Breast epithelium (tissue), 4 donors: Measurements from ENCODE around the gene MPO. TPM values are rescaled to one million over a fixed set of nuclear protein-coding genes. Genes with fewer than 3 reads are reported as not detected.

Experiments
- DNase-seq, 2 donors: peaks; one replicate each; pipeline ENCODE4 v3.0.0-alpha.2; 2019; ENCODE audit warnings: low spot score in 2 of 2
- H3K27ac ChIP-seq, 2 donors: fragments of 200-600 bp; sonication (generic) in 1 of 2; one replicate each; pipeline ENCODE4 v1.5.1; 2016 to 2019; ENCODE audit warnings: mild to moderate bottlenecking in 1 of 2
- H3K27me3 ChIP-seq, 2 donors: fragments of 200-600 bp; sonication (generic) in 1 of 2; one replicate each; pipeline versions ENCODE4 v1.5.1 to v1.6.0; 2017 to 2019; ENCODE audit warnings: control low read depth in 1 of 2, mild to moderate bottlenecking in 1 of 2
- H3K36me3 ChIP-seq: fragments of 200-600 bp; one replicate; pipeline ENCODE4 v1.5.1; 2019
- H3K4me1 ChIP-seq, 2 donors: fragments of 200-600 bp; sonication (generic); one replicate each; pipeline ENCODE4 v1.5.1; 2016 to 2019; ENCODE audit warnings: control low read depth in 1 of 2
- H3K4me3 ChIP-seq, 3 donors: fragments of 200-600 bp; sonication (generic); 1 replicate in 2 of 3; 2 replicates in 1 of 3; pipeline ENCODE4 v1.5.1; 2016 to 2019; ENCODE audit warnings: mild to moderate bottlenecking in 3 of 3, moderate library complexity in 2 of 3
- H3K9me3 ChIP-seq, 2 donors: fragments of 200-600 bp; sonication (generic) in 1 of 2; one replicate each; pipeline ENCODE4 v1.5.1; 2016 to 2019; ENCODE audit warnings: control low read depth in 1 of 2
- CTCF ChIP-seq, 3 donors: fragments of 450-650 bp; IDR thresholded peaks; one replicate each; pipeline ENCODE4 v1.5.1; 2016 to 2017; ENCODE audit warnings: antibody characterized with exemption in 3 of 3, mild to moderate bottlenecking in 3 of 3, moderate library complexity in 3 of 3
- POLR2A ChIP-seq: fragments of 450-650 bp; IDR thresholded peaks from one replicate; pipeline ENCODE4 v1.6.1; 2016; ENCODE audit warnings: antibody characterized with exemption, mild to moderate bottlenecking, moderate library complexity
- POLR2AphosphoS5 ChIP-seq, 3 donors: sonication (generic); formaldehyde crosslinking; IDR thresholded peaks; one replicate each; pipeline ENCODE4 v1.6.1; 2017; ENCODE audit warnings: antibody characterized with exemption in 3 of 3
- intact Hi-C: fragments of 100-400 bp; cut with DNase I; formaldehyde crosslinking; loops from one replicate; pipeline ENCODE4 v1.15.1; 2023; ENCODE audit warnings: low total_unique reads
- total RNA-seq, 3 donors: library from RNA; depleted of rRNA; stranded (reverse); fragments of >200 nt; gene quantifications; one replicate each; pipeline ENCODE4 v1.1.0, GENCODE V29; 2016

Gene MPO
- total RNA-seq, 3 donors from 2014 or later, result 0.16 TPM; not detected in 2

DNA sequence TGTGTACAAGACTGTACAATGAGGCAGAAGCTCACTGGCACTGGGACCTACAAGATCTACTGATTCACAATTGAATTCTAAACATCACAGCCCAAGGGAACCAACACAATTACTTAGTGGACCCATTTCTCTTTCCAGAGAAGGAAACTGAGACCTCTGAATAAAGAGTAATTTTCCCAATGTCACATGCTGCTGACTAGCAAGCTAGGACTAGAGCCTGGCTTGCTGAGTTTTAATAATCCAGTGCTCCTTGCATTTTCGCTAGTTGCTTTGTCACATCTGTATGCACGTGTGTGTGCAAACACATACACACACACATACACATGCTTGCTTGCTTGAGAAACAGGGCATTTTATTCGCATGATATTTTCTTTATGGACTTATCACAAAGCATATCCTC, 46.2 kb downstream of the MPO start:
- no peak for DNase-seq
- Histone ChIP-seq H3K4me1 (no peaks in the 10 kb centered on the region), H3K36me3 (no peaks in the 10 kb centered on the region), H3K27me3 (no peaks in the 10 kb centered on the region), H3K4me3 (no peak overlapping the region), H3K27ac (no peak overlapping the region), H3K9me3 (no peaks in the 10 kb centered on the region)
- TF ChIP-seq POLR2AphosphoS5 (IDR thresholded peaks at IDR 0.05), result no peak
- no peak for TF ChIP-seq POLR2A
- no peak for TF ChIP-seq CTCF (IDR thresholded peaks at IDR 0.05)
- intact Hi-C loops, result no loop called here

DNA sequence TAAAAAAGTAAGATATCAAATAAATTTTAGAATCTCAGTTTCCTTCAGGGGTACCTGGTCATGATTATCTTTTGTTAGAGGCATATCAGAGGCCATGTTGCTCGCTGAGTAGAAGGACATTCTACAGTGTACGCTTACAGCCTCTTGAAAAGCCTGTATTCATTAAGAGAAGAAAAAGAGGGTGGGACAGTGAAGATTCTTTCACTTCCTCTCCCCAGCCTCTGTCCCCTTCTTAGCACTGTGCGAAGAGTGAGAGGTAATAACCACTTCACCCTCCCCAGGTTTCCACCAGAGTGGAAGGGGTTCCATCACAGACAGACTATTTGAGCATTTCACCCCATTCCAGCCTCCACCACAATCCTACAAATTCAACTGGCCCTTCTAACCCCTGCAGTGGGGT, 47.2 kb downstream of the MPO start:
- TF ChIP-seq POLR2A (no peak), CTCF (IDR thresholded peaks at IDR 0.05) (no peak), POLR2AphosphoS5 (IDR thresholded peaks at IDR 0.05) (no peak)
- no peaks in the 10 kb centered on the region for H3K36me3 ChIP-seq
- H3K4me1 ChIP-seq, result no peaks in the 10 kb centered on the region
- DNase-seq, result no peak
- no peaks in the 10 kb centered on the region for H3K27me3 ChIP-seq
- H3K9me3 ChIP-seq, result no peaks in the 10 kb centered on the region
- no peak overlapping the region for H3K4me3 ChIP-seq
- H3K27ac ChIP-seq, result no peak overlapping the region
- intact Hi-C loops, result no loop called here

- Histone ChIP-seq H3K9me3 (no peaks in the 10 kb centered on the region), H3K27me3 (no peaks in the 10 kb centered on the region), H3K27ac (no peak overlapping the region), H3K4me1 (no peaks in the 10 kb centered on the region), H3K36me3 (no peaks in the 10 kb centered on the region), H3K4me3 (no peak overlapping the region)
- intact Hi-C loops, result no loop called here
- no peak for DNase-seq
- TF ChIP-seq POLR2AphosphoS5 (IDR thresholded peaks at IDR 0.05), result no peak
- no peak for TF ChIP-seq POLR2A
- TF ChIP-seq CTCF (IDR thresholded peaks at IDR 0.05), result no peak
Observed at GRCh38 chr17:58232707-58233156, 48.0 kb downstream of the MPO start.

- Histone ChIP-seq H3K4me3 (no peak overlapping the region), H3K4me1 (no peaks in the 10 kb centered on the region), H3K9me3 (no peaks in the 10 kb centered on the region), H3K27ac (no peak overlapping the region), H3K27me3 (no peaks in the 10 kb centered on the region), H3K36me3 (no peaks in the 10 kb centered on the region)
- DNase-seq, result no peak
- intact Hi-C loops, result no loop called here
- TF ChIP-seq CTCF (IDR thresholded peaks at IDR 0.05) (no peak), POLR2AphosphoS5 (IDR thresholded peaks at IDR 0.05) (no peak), POLR2A (no peak)
Observed at GRCh38 chr17:58231641-58232040, 49.1 kb downstream of the MPO start.

DNA sequence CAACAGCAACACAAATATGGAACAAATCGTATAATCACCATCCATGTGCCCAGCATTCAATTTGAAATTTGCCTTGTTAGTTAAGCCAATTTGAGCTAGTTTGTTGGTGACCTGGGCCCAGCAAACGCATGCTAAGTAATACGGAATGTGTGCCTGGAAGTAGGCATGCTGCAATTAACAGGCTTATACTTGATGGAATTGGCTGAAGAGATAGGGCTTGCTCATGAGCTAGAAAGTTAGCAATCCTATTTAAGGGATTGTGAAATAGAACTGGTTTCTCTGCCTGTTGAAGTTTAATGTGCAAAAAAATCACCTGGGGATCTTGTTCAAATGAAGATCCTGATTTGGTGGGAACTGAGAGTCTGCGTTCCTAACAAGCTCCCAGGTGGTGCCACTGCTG, 50.9 kb downstream of the MPO start:
- no peak overlapping the region for H3K27ac ChIP-seq
- no peaks in the 10 kb centered on the region for H3K9me3 ChIP-seq
- TF ChIP-seq POLR2A, result no peak
- intact Hi-C loops, result no loop called here
- no peaks in the 10 kb centered on the region for H3K27me3 ChIP-seq
- H3K4me3 ChIP-seq, result no peak overlapping the region
- no peak for DNase-seq
- no peaks in the 10 kb centered on the region for H3K4me1 ChIP-seq
- H3K36me3 ChIP-seq, result no peaks in the 10 kb centered on the region

GRCh38 chr17:58229384-58229783, 51.4 kb downstream of the MPO start:
- no peaks in the 10 kb centered on the region for H3K4me1 ChIP-seq
- intact Hi-C loops, result no loop called here
- H3K36me3 ChIP-seq, result no peaks in the 10 kb centered on the region
- TF ChIP-seq POLR2AphosphoS5 (IDR thresholded peaks at IDR 0.05), result no peak
- TF ChIP-seq CTCF (IDR thresholded peaks at IDR 0.05), result no peak
- no peak for TF ChIP-seq POLR2A
- no peak overlapping the region for H3K27ac ChIP-seq
- H3K9me3 ChIP-seq, result no peaks in the 10 kb centered on the region
- no peak overlapping the region for H3K4me3 ChIP-seq
- no peak for DNase-seq
- peaks cover 0 to 1% of the 10 kb centered on the region in 2 donors for H3K27me3 ChIP-seq
